Thymus (tissue), 11 donors: ENCODE measurements around the gene FAM81B. TPM values are rescaled to one million over a fixed set of nuclear protein-coding genes. Genes with fewer than 3 reads are reported as not detected.

Experiments
- DNase-seq, 9 donors: peaks; one replicate each; pipeline ENCODE4 v3.0.0-alpha.2; 2013; ENCODE audit warnings: low spot score in 9 of 9, low read depth in 6 of 9, missing footprints in 1 of 9
- H3K27ac ChIP-seq, 2 donors: one replicate each; pipeline ENCODE4 v1.5.1; 2013; ENCODE audit warnings: control low read depth in 1 of 2, low read depth in 1 of 2, low read length in 1 of 2, mild to moderate bottlenecking in 1 of 2, moderate library complexity in 1 of 2
- H3K27me3 ChIP-seq, 2 donors: one replicate each; pipeline ENCODE4 v1.5.1; 2013; ENCODE audit warnings: low read length in 1 of 2; ENCODE audit not compliant: control insufficient read depth in 2 of 2, insufficient read depth in 1 of 2
- H3K36me3 ChIP-seq, 2 donors: one replicate each; pipeline ENCODE4 v1.5.1; 2013; ENCODE audit warnings: low read length in 1 of 2, mild to moderate bottlenecking in 1 of 2, moderate library complexity in 1 of 2; ENCODE audit not compliant: control insufficient read depth in 2 of 2, insufficient read depth in 2 of 2
- H3K4me1 ChIP-seq, 2 donors: one replicate each; pipeline ENCODE4 v1.5.1; 2013; ENCODE audit warnings: low read length in 2 of 2; ENCODE audit not compliant: control insufficient read depth in 2 of 2, insufficient read depth in 2 of 2
- H3K4me3 ChIP-seq, 2 donors: one replicate each; pipeline ENCODE4 v1.5.1; 2013; ENCODE audit warnings: low read length in 2 of 2, control low read depth in 1 of 2, mild to moderate bottlenecking in 1 of 2
- H3K9me3 ChIP-seq, 2 donors: one replicate each; pipeline ENCODE4 v1.5.1; 2013; ENCODE audit warnings: low read length in 1 of 2, mild to moderate bottlenecking in 1 of 2; ENCODE audit not compliant: control insufficient read depth in 2 of 2, insufficient read depth in 1 of 2
- WGBS: extraction: QIAGEN DNeasy Blood & Tissue Kit; methylation state at CpG from one replicate; pipeline ENCODE4 v1.1.7; 2013; 5-methylcytosine and 5-hydroxymethylcytosine counted together
- polyA plus RNA-seq: library from polyadenylated mRNA; stranded (reverse); fragments of 200-250 nt; gene quantifications from one replicate; pipeline ENCODE4 v1.2.3, GENCODE V29; 2013
- total RNA-seq: library from RNA; stranded (reverse); fragments of 120-200 nt; gene quantifications from one replicate; pipeline ENCODE4 v1.2.4, GENCODE V29; 2013
- donor health status: healthy.

The FAM81B gene
- total and polyA plus RNA-seq, 2 donors, result 0.14 to 0.66 TPM

GRCh38 chr5:95365302-95366095 lies 25.7 kb upstream of the FAM81B start:
- Histone ChIP-seq H3K4me3 (no peak overlapping the region), H3K9me3 (peaks cover 0 to 7% of the 10 kb centered on the region in 2 donors), H3K27ac (no peak overlapping the region), H3K36me3 (no peaks in the 10 kb centered on the region), H3K4me1 (peaks cover 0 to 14% of the 10 kb centered on the region in 2 donors), H3K27me3 (no peaks in the 10 kb centered on the region)
- WGBS, result 90% methylated on average over 8 of the region's 8 CpGs
- DNase-seq, result no peak

GRCh38 chr5:95369782-95370181 lies 21.4 kb upstream of the FAM81B start:
- Histone ChIP-seq H3K27ac (peak overlapping the region in 1 of 2 donors; percentile 74), H3K27me3 (no peaks in the 10 kb centered on the region), H3K36me3 (no peaks in the 10 kb centered on the region), H3K4me1 (peaks cover 2 to 26% of the 10 kb centered on the region in 2 donors), H3K9me3 (peaks cover 0 to 7% of the 10 kb centered on the region in 2 donors), H3K4me3 (no peak overlapping the region)
- DNase-seq, result no peak
- WGBS, result 58% methylated on average over 3 of the region's 3 CpGs

GRCh38 chr5:95374061-95374460 lies 17.1 kb upstream of the FAM81B start:
- Histone ChIP-seq H3K4me3 (no peak overlapping the region), H3K9me3 (no peaks in the 10 kb centered on the region), H3K27me3 (no peaks in the 10 kb centered on the region), H3K36me3 (no peaks in the 10 kb centered on the region), H3K4me1 (peaks cover 5 to 34% of the 10 kb centered on the region in 2 donors), H3K27ac (peak overlapping the region in 1 of 2 donors; percentile 87)
- peak in 3 of 9 donors; percentile 24 to 73 (median 36) for DNase-seq
- 64% methylated on average over 7 of the region's 7 CpGs for WGBS

- Histone ChIP-seq H3K27me3 (no peaks in the 10 kb centered on the region), H3K9me3 (no peaks in the 10 kb centered on the region), H3K4me3 (no peak overlapping the region), H3K27ac (peak overlapping the region in 1 of 2 donors; percentile 55), H3K4me1 (peaks cover 5 to 28% of the 10 kb centered on the region in 2 donors), H3K36me3 (no peaks in the 10 kb centered on the region)
- WGBS, result 92% methylated on average over 4 of the region's 4 CpGs
- no peak for DNase-seq
Observed at GRCh38 chr5:95375591-95375990, 15.6 kb upstream of the FAM81B start.

GRCh38 chr5:95379133-95379532 lies 12.0 kb upstream of the FAM81B start:
- H3K4me1 ChIP-seq, result peaks cover 4 to 22% of the 10 kb centered on the region in 2 donors
- H3K27me3 ChIP-seq, result no peaks in the 10 kb centered on the region
- H3K4me3 ChIP-seq, result no peak overlapping the region
- no peaks in the 10 kb centered on the region for H3K36me3 ChIP-seq
- DNase-seq, result no peak
- no peaks in the 10 kb centered on the region for H3K9me3 ChIP-seq
- 96% methylated on average over 2 of the region's 2 CpGs for WGBS
- H3K27ac ChIP-seq, result no peak overlapping the region

GRCh38 chr5:95380103-95380628 lies 11.0 kb upstream of the FAM81B start:
- no peak overlapping the region for H3K27ac ChIP-seq
- H3K9me3 ChIP-seq, result no peaks in the 10 kb centered on the region
- peaks cover 3 to 13% of the 10 kb centered on the region in 2 donors for H3K4me1 ChIP-seq
- 70% methylated on average over 5 of the region's 5 CpGs for WGBS
- DNase-seq, result peak in 1 of 9 donors; percentile 25
- H3K36me3 ChIP-seq, result no peaks in the 10 kb centered on the region
- H3K4me3 ChIP-seq, result no peak overlapping the region
- H3K27me3 ChIP-seq, result no peaks in the 10 kb centered on the region

- WGBS, result 71% methylated on average over 4 of the region's 4 CpGs
- Histone ChIP-seq H3K4me3 (no peak overlapping the region), H3K27ac (no peak overlapping the region), H3K36me3 (no peaks in the 10 kb centered on the region), H3K27me3 (no peaks in the 10 kb centered on the region), H3K4me1 (peaks cover 0 to 10% of the 10 kb centered on the region in 2 donors), H3K9me3 (no peaks in the 10 kb centered on the region)
- no peak for DNase-seq
Observed at GRCh38 chr5:95382801-95383200, 8.4 kb upstream of the FAM81B start.

- WGBS, result 86% methylated on average over 5 of the region's 5 CpGs
- Histone ChIP-seq H3K27me3 (no peaks in the 10 kb centered on the region), H3K4me1 (peaks cover 0 to 10% of the 10 kb centered on the region in 2 donors), H3K4me3 (no peak overlapping the region), H3K27ac (no peak overlapping the region), H3K9me3 (no peaks in the 10 kb centered on the region), H3K36me3 (no peaks in the 10 kb centered on the region)
- no peak for DNase-seq
Observed at GRCh38 chr5:95384485-95385213, 6.5 kb upstream of the FAM81B start.

GRCh38 chr5:95385334-95385733 lies 5.8 kb upstream of the FAM81B start:
- H3K9me3 ChIP-seq, result no peaks in the 10 kb centered on the region
- no peak overlapping the region for H3K27ac ChIP-seq
- WGBS, result 98% methylated on average over 1 of the region's 1 CpG
- H3K36me3 ChIP-seq, result no peaks in the 10 kb centered on the region
- peaks cover 0 to 4% of the 10 kb centered on the region in 2 donors for H3K4me1 ChIP-seq
- DNase-seq, result no peak
- no peak overlapping the region for H3K4me3 ChIP-seq
- no peaks in the 10 kb centered on the region for H3K27me3 ChIP-seq
